COLO668 (cell line): Measurements from ENCODE around the gene FKBP3.
"Not testable (repeated sequence)": the region's sequence is repeated elsewhere in the genome, so short reads cannot be mapped to it uniquely, and the experiment has no call there.

ENCODE experiments used
- DNase-seq: peaks from one replicate; lab custom pipeline; 2025; ENCODE audit not compliant: unreplicated experiment; lab: John Stamatoyannopoulos, UW

Gene FKBP3

GRCh38 chr14:45114327-45114726, 20.0 kb downstream of the FKBP3 start:
- no peak for DNase-seq

GRCh38 chr14:45112896-45113781, 21.1 kb downstream of the FKBP3 start:
- peak; percentile 25 for DNase-seq

- no peak for DNase-seq
These were observed 29.7 kb downstream of the FKBP3 start for GRCh38 chr14:45104561-45104960.

GRCh38 chr14:45103806-45104205, 30.5 kb downstream of the FKBP3 start:
- no peak for DNase-seq

GRCh38 chr14:45096218-45096617, 38.1 kb downstream of the FKBP3 start:
- no peak for DNase-seq

GRCh38 chr14:45095143-45095542, 39.1 kb downstream of the FKBP3 start:
- no peak for DNase-seq

- DNase-seq = no peak
These were observed 40.0 kb downstream of the FKBP3 start for GRCh38 chr14:45094275-45094674.

- no peak for DNase-seq
These were observed 42.6 kb downstream of the FKBP3 start for GRCh38 chr14:45091710-45092109.

GRCh38 chr14:45089813-45090212, 44.5 kb downstream of the FKBP3 start:
- no peak for DNase-seq

GRCh38 chr14:45084946-45085346, 49.3 kb downstream of the FKBP3 start:
- no peak for DNase-seq

- DNase-seq = peak; percentile 98
These were observed 50.1 kb downstream of the FKBP3 start, which contains the start of gene PRPF39 for GRCh38 chr14:45083976-45084722. Gene PRPF39 (plus strand): TSS chr14:45084116. CDS start chr14:45095240, 11,124 bp downstream.

GRCh38 chr14:45083617-45083975, 50.7 kb downstream of the FKBP3 start:
- DNase-seq = no peak

- DNase-seq = no peak
These were observed 51.9 kb downstream of the FKBP3 start for GRCh38 chr14:45082420-45082819.

GRCh38 chr14:45081096-45081495, 53.2 kb downstream of the FKBP3 start:
- DNase-seq = not testable (repeated sequence)

GRCh38 chr14:45080416-45080968, 53.8 kb downstream of the FKBP3 start:
- not testable (repeated sequence) for DNase-seq

GRCh38 chr14:45078323-45078722, 56.0 kb downstream of the FKBP3 start:
- DNase-seq = no peak

GRCh38 chr14:45073231-45073879, 60.9 kb downstream of the FKBP3 start:
- DNase-seq = no peak

GRCh38 chr14:45072126-45072525, 62.2 kb downstream of the FKBP3 start:
- DNase-seq = no peak

- DNase-seq = no peak
These were observed 64.1 kb downstream of the FKBP3 start for GRCh38 chr14:45070215-45070614.

- DNase-seq = no peak
These were observed 65.9 kb downstream of the FKBP3 start for GRCh38 chr14:45068396-45068795.

- DNase-seq = no peak
These were observed 67.6 kb downstream of the FKBP3 start for GRCh38 chr14:45066667-45067066.
